IMR-90 (cell line): ENCODE data around the gene ELMO1. TPM values are rescaled to one million over a fixed set of nuclear protein-coding genes. Genes with fewer than 3 reads are reported as not detected.

ENCODE experiments used
- ATAC-seq: fragments of 200-7000 bp; cut with Tn5 transposase; 2 replicates; pipeline ENCODE4 v1.9.1; 2020; ENCODE audit warnings: low read depth, mild to moderate bottlenecking, moderate library complexity
- BruUV-seq: library from RNA; stranded (reverse); fragments of 400-500 nt; replicated peaks from 2 replicates; lab custom pipeline; 2021; lab: Mats Ljungman, UMichigan
- CTCF ChIA-PET: fragments of 300-600 bp; formaldehyde crosslinking; extraction: SDS; loops from one replicate; lab custom pipeline; 2021; ENCODE audit warnings: antibody characterized with exemption; lab: Yijun Ruan, JAX
- POLR2A ChIA-PET: fragments of 300-600 bp; sonication (Branson Sonifier 250); formaldehyde crosslinking; loops from one replicate; lab custom pipeline; 2022; ENCODE audit warnings: antibody characterized with exemption; ENCODE audit not compliant: unreplicated experiment; lab: Charles Lee
- DNase-seq: peaks from one replicate; pipeline ENCODE4 v3.0.0; 2013
- H2AFZ ChIP-seq: replicated peaks from 2 replicates; pipeline ENCODE3; 2013; ENCODE audit warnings: low read length, mild to moderate bottlenecking; ENCODE audit not compliant: poor library complexity
- H2AK5ac ChIP-seq: 2 replicates; pipeline ENCODE4 v1.6.1; 2013; ENCODE audit warnings: low read depth, low read length, inconsistent platforms
- H2AK9ac ChIP-seq: replicated peaks from 2 replicates; pipeline ENCODE3; 2013; ENCODE audit warnings: mild to moderate bottlenecking, low read depth, low read length, moderate library complexity; ENCODE audit not compliant: poor library complexity
- H2BK120ac ChIP-seq: 2 replicates; pipeline ENCODE4 v1.6.1; 2013; ENCODE audit warnings: low read depth, low read length, inconsistent platforms
- H2BK15ac ChIP-seq: 3 replicates; pipeline ENCODE4 v1.6.1; 2013; ENCODE audit warnings: low read depth, low read length, inconsistent platforms
- H2BK20ac ChIP-seq: 2 replicates; pipeline ENCODE4 v1.6.1; 2013; ENCODE audit warnings: low read depth, mild to moderate bottlenecking, inconsistent platforms, low read length, moderate library complexity
- H2BK5ac ChIP-seq: 2 replicates; pipeline ENCODE4 v1.6.1; 2013; ENCODE audit warnings: mild to moderate bottlenecking, low read depth, low read length, inconsistent platforms; ENCODE audit not compliant: poor library complexity, severe bottlenecking
- H3K14ac ChIP-seq: replicated peaks from 2 replicates; pipeline ENCODE4 v1.6.1; 2013; ENCODE audit warnings: low read depth, low read length, inconsistent platforms
- H3K18ac ChIP-seq: 2 replicates; pipeline ENCODE4 v1.6.1; 2013; ENCODE audit warnings: low read depth, low read length, control low read depth
- H3K23ac ChIP-seq: 2 replicates; pipeline ENCODE4 v1.6.1; 2013; ENCODE audit warnings: low read depth, low read length, inconsistent platforms
- H3K27ac ChIP-seq: 2 replicates; pipeline ENCODE4 v1.5.1; 2013; ENCODE audit warnings: mild to moderate bottlenecking, control low read depth, low read length; ENCODE audit not compliant: insufficient read depth
- H3K27me3 ChIP-seq: 2 replicates; pipeline ENCODE4 v1.6.1; 2013; ENCODE audit warnings: low read length; ENCODE audit not compliant: control insufficient read depth, insufficient read depth
- H3K36me3 ChIP-seq: 2 replicates; pipeline ENCODE4 v1.6.1; 2013; ENCODE audit warnings: low read length, mixed read lengths; ENCODE audit not compliant: control insufficient read depth, insufficient read depth
- H3K4ac ChIP-seq: 2 replicates; pipeline ENCODE4 v1.6.1; 2013; ENCODE audit warnings: low read depth, low read length, inconsistent platforms
- H3K4me1 ChIP-seq: 2 replicates; pipeline ENCODE4 v1.6.1; 2013; ENCODE audit warnings: low read length, mixed read lengths; ENCODE audit not compliant: control insufficient read depth, insufficient read depth
- H3K4me2 ChIP-seq: 2 replicates; pipeline ENCODE4 v1.6.1; 2013; ENCODE audit warnings: low read depth, mild to moderate bottlenecking, control low read depth, low read length, moderate library complexity
- H3K4me3 ChIP-seq: 2 replicates; pipeline ENCODE4 v1.5.1; 2013; ENCODE audit warnings: low read depth, mild to moderate bottlenecking, control low read depth, low read length, moderate library complexity; ENCODE audit not compliant: insufficient read depth
- H3K56ac ChIP-seq: 2 replicates; pipeline ENCODE4 v1.6.1; 2013; ENCODE audit warnings: low read length, inconsistent platforms; ENCODE audit not compliant: insufficient read depth; ENCODE audit errors: extremely low read depth
- H3K79me1 ChIP-seq, 2 experiments: 2 replicates each; pipeline ENCODE4 v1.6.1; 2013; ENCODE audit warnings: low read length in 2 of 2, inconsistent platforms in 1 of 2, low read depth in 1 of 2
- H3K9ac ChIP-seq: 2 replicates; pipeline ENCODE4 v1.6.1; 2013; ENCODE audit warnings: low read depth, low read length, control low read depth
- H3K9me1 ChIP-seq: 2 replicates; pipeline ENCODE4 v1.6.1; 2013; ENCODE audit warnings: low read length, inconsistent platforms; ENCODE audit not compliant: insufficient read depth
- H3K9me3 ChIP-seq: 2 replicates; pipeline ENCODE4 v1.6.1; 2013; ENCODE audit warnings: low read length; ENCODE audit not compliant: control insufficient read depth, insufficient read depth
- H4K20me1 ChIP-seq: 2 replicates; pipeline ENCODE4 v1.6.1; 2013; ENCODE audit warnings: low read length, inconsistent platforms; ENCODE audit not compliant: insufficient read depth
- H4K5ac ChIP-seq: 2 replicates; pipeline ENCODE4 v1.6.1; 2013; ENCODE audit warnings: mild to moderate bottlenecking, low read depth, low read length, control low read depth
- H4K8ac ChIP-seq, 2 experiments: 2 replicates each; pipeline ENCODE4 v1.6.1; 2013; ENCODE audit warnings: low read depth in 2 of 2, low read length in 2 of 2, control low read depth in 1 of 2, inconsistent platforms in 1 of 2
- H4K91ac ChIP-seq: 2 replicates; pipeline ENCODE4 v1.6.1; 2013; ENCODE audit warnings: low read depth, low read length, inconsistent platforms; ENCODE audit not compliant: insufficient read depth
- BHLHE40 ChIP-seq: fragments of 150-350 bp; IDR thresholded peaks from 2 replicates; pipeline ENCODE4 v1.6.1; 2016; ENCODE audit warnings: mild to moderate bottlenecking, low read depth, low read length
- CEBPB ChIP-seq: IDR thresholded peaks from 2 replicates; pipeline ENCODE4 v1.6.1; 2012; ENCODE audit warnings: low read depth, low read length, improper control_type of control experiment
- CHD1 ChIP-seq: IDR thresholded peaks from 2 replicates; pipeline ENCODE4 v1.6.1; 2012; ENCODE audit warnings: low read depth, low read length, improper control_type of control experiment
- CTCF ChIP-seq: conservative IDR thresholded peaks from 2 replicates; pipeline ENCODE4 v1.5.1; 2012; ENCODE audit warnings: mild to moderate bottlenecking, low read depth, low read length, improper control_type of control experiment
- FOS ChIP-seq: fragments of 150-350 bp; IDR thresholded peaks from 2 replicates; pipeline ENCODE4 v1.6.1; 2016; ENCODE audit warnings: low read depth, low read length
- MAFK ChIP-seq: IDR thresholded peaks from 2 replicates; pipeline ENCODE4 v1.6.1; 2012; ENCODE audit warnings: low read depth, low read length, improper control_type of control experiment
- MAZ ChIP-seq: IDR thresholded peaks from 2 replicates; pipeline ENCODE4 v1.6.1; 2012; ENCODE audit warnings: low read depth, mild to moderate bottlenecking, low read length, improper control_type of control experiment, moderate library complexity, borderline replicate concordance
- MXI1 ChIP-seq: IDR thresholded peaks from 2 replicates; pipeline ENCODE4 v1.6.1; 2012; ENCODE audit warnings: low read depth, mild to moderate bottlenecking, low read length, moderate library complexity, borderline replicate concordance
- NFE2L2 ChIP-seq: fragments of 150-350 bp; IDR thresholded peaks from 2 replicates; pipeline ENCODE4 v1.6.1; 2016; ENCODE audit warnings: low read depth, mild to moderate bottlenecking, low read length
- POLR2A ChIP-seq: IDR thresholded peaks from 2 replicates; pipeline ENCODE4 v1.6.1; 2012; ENCODE audit warnings: mild to moderate bottlenecking, low read depth, low read length
- RAD21 ChIP-seq: IDR thresholded peaks from 2 replicates; pipeline ENCODE4 v1.6.1; 2012; ENCODE audit warnings: low read length, improper control_type of control experiment
- RCOR1 ChIP-seq: IDR thresholded peaks from 2 replicates; pipeline ENCODE4 v1.6.1; 2012; ENCODE audit warnings: mild to moderate bottlenecking, low read length, improper control_type of control experiment; ENCODE audit not compliant: insufficient replicate concordance
- RFX5 ChIP-seq: IDR thresholded peaks from 2 replicates; pipeline ENCODE4 v1.8.0; 2012; ENCODE audit warnings: low read depth, mild to moderate bottlenecking, low read length, moderate library complexity
- SMC3 ChIP-seq: fragments of 150-350 bp; IDR thresholded peaks from 2 replicates; pipeline ENCODE4 v1.6.1; 2016; ENCODE audit warnings: low read depth, mild to moderate bottlenecking, antibody characterized with exemption, low read length, moderate library complexity
- USF2 ChIP-seq: fragments of 150-350 bp; IDR thresholded peaks from 2 replicates; pipeline ENCODE4 v1.6.1; 2017; ENCODE audit warnings: mild to moderate bottlenecking, antibody characterized with exemption, low read length, low read depth
- WGBS, 2 experiments: methylation state at CpG; one replicate each; pipeline versions ENCODE4 v1.1.5 to v1.1.7; 2013; ENCODE audit warnings: missing lambda C conversion rate in 2 of 2; ENCODE audit not compliant: insufficient read length in 1 of 2; ENCODE audit errors: extremely low coverage in 2 of 2; 5-methylcytosine and 5-hydroxymethylcytosine counted together
- dilution Hi-C: fragments of 300-500 bp; cut with HindIII; formaldehyde crosslinking; loops from one replicate; pipeline ENCODE4 v1.14.3; 2018; ENCODE audit warnings: low sequenced_read_pairs; ENCODE audit not compliant: unreplicated experiment
- in situ Hi-C: fragments of 300-500 bp; cut with MboI; formaldehyde crosslinking; loops from 3 replicates; pipeline ENCODE4 v1.14.3; 2019; ENCODE audit warnings: low sequenced_read_pairs, inconsistent platforms, mixed read lengths
- intact Hi-C: fragments of 100-400 bp; cut with micrococcal nuclease; formaldehyde crosslinking; loops from 2 replicates; pipeline ENCODE4 v1.10.0; 2022
- polyA plus RNA-seq, 3 experiments: library from polyadenylated mRNA; depleted of rRNA; stranded (reverse); fragments of >200 nt; gene quantifications; 2 replicates each; pipeline ENCODE4 v1.2.3, GENCODE V29; 2012; ENCODE audit warnings: low replicate concordance in 1 of 3
- total RNA-seq: library from RNA; depleted of rRNA; stranded (reverse); fragments of >200 nt; gene quantifications from 2 replicates; pipeline ENCODE4 v1.2.3, GENCODE V29; 2012
- TF ChIP-seq, protein P1 (sequence below): fragments of 150-350 bp; IDR thresholded peaks from 2 replicates; pipeline ENCODE4 v1.6.1; 2016; ENCODE audit warnings: low read depth, mild to moderate bottlenecking, low read length, moderate library complexity, borderline replicate concordance

The ELMO1 gene
- total and polyA plus RNA-seq, 2 of the 4 experiments (the other 2 are of a cell fraction): 0.03 TPM; not detected in 1

DNA sequence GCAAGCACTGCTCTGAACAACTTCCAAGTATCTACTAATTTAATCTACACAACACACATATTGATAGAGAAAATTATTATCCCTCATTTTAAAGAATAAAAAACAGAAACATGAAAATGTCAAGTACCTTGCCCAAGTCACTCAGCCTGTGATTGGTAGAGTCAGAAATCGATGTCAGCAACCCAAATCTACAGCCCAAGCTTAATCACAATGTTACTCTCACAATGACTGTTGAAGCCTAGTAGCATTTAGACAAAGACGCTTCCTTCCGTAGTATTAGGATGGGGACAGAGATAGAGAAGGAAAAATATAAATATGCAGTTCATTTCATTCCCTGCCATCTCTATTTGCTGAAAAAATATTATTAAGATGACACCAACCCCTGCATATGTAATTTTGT lies 242.5 kb downstream of the ELMO1 start:
- Histone ChIP-seq H3K27me3 (no peaks in the 10 kb centered on the region), H3K9me1 (no peaks in the 10 kb centered on the region; the same call in 1 of the 2 replicates), H2AK9ac (no peak overlapping the region), H3K18ac (no peak overlapping the region), H3K56ac (no peak overlapping the region), H3K36me3 (no peaks in the 10 kb centered on the region), H2AK5ac (no peak overlapping the region), H4K20me1 (no peaks in the 10 kb centered on the region), H3K4me2 (no peak overlapping the region), H3K14ac (no peak overlapping the region), H3K23ac (no peak overlapping the region), H2BK15ac (no peak overlapping the region), H4K8ac (no peak overlapping the region), H3K4me1 (no peaks in the 10 kb centered on the region), H4K91ac (no peak overlapping the region), H3K9me3 (no peaks in the 10 kb centered on the region), H2AFZ (no peak overlapping the region), H3K4me3 (no peak overlapping the region), H2BK120ac (no peak overlapping the region), H3K27ac (no peak overlapping the region), H2BK20ac (no peak overlapping the region), H3K79me1 (no peaks in the 10 kb centered on the region), H3K9ac (no peak overlapping the region), H3K4ac (no peak overlapping the region), H2BK5ac (no peak overlapping the region), H4K5ac (no peak overlapping the region)
- in situ Hi-C loops (loop anchor here (25.0 kb wide), 1 partner anchor 631 kb away; the partner anchor contains the start of gene NME8), dilution Hi-C loops (no loop called here), intact Hi-C loops (no loop called here)
- no CpG with 5 or more reads among the region's 3 CpGs for WGBS, 2 experiments
- ChIA-PET POLR2A (no interaction called here), CTCF (interaction anchor here (2.0 kb wide), 1 partner anchor 24 kb away, joined by 4 read pairs; no protein-coding TSS in a partner anchor)
- no peak for DNase-seq
- TF ChIP-seq FOS (no peak), MXI1 (no peak), RCOR1 (no peak), NFE2L2 (no peak), USF2 (no peak), CTCF (no peak), MAFK (no peak), MAZ (no peak), CHD1 (no peak), BHLHE40 (no peak), SMC3 (no peak), RFX5 (no peak), CEBPB (no peak), RAD21 (no peak), POLR2A (no peak)
- TF ChIP-seq, protein P1, sequence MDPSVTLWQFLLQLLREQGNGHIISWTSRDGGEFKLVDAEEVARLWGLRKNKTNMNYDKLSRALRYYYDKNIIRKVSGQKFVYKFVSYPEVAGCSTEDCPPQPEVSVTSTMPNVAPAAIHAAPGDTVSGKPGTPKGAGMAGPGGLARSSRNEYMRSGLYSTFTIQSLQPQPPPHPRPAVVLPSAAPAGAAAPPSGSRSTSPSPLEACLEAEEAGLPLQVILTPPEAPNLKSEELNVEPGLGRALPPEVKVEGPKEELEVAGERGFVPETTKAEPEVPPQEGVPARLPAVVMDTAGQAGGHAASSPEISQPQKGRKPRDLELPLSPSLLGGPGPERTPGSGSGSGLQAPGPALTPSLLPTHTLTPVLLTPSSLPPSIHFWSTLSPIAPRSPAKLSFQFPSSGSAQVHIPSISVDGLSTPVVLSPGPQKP: no peak
- BruUV-seq: no TSS peak
- no peak for ATAC-seq
